ENCODE measurements around the gene DPY19L3. TPM values are rescaled to one million over a fixed set of nuclear protein-coding genes. Genes with fewer than 3 reads are reported as not detected.
"Not testable (repeated sequence)": the region's sequence is repeated elsewhere in the genome, so short reads cannot be mapped to it uniquely, and the experiment has no call there.

DPY19L3 gene
- total and polyA plus RNA-seq, 8 donors: 2.1 to 79.4 (median 24.9) TPM

- Histone ChIP-seq H3K4me3 (no peak overlapping the region), H3K27me3 (no peaks in the 10 kb centered on the region), H3K9me3 (peaks cover 0 to 12% (median 9%) of the 10 kb centered on the region in 4 donors), H3K27ac (no peak overlapping the region), H3K4me1 (no peaks in the 10 kb centered on the region), H3K36me3 (peaks cover 4 to 27% (median 26%) of the 10 kb centered on the region in 4 donors)
- TF ChIP-seq EP300 (IDR thresholded peaks at IDR 0.05) (no peak), CTCF (IDR thresholded peaks at IDR 0.05) (no peak), POLR2A (IDR thresholded peaks at IDR 0.05) (no peak), POLR2AphosphoS5 (IDR thresholded peaks at IDR 0.05) (no peak)
- intact Hi-C loops (cut with DNase I; ENCODE audit: low total_unique reads): no loop called here
- 71 to 88% (median 82%) methylated on average over 2 of the region's 2 CpGs for WGBS, 5 donors
- no peak for DNase-seq
Measured at GRCh38 chr19:32489971-32490370, 84.4 kb downstream of the DPY19L3 start.

- peaks cover 0 to 4% (median 0%) of the 10 kb centered on the region in 3 donors for H3K27me3 ChIP-seq
- DNase-seq: no peak
- WGBS, 5 donors: 76 to 80% (median 79%) methylated on average over 9 of the region's 9 CpGs
- intact Hi-C loops (cut with DNase I; ENCODE audit: low total_unique reads): no loop called here
- H3K4me1 ChIP-seq: no peaks in the 10 kb centered on the region
- no peaks in the 10 kb centered on the region for H3K36me3 ChIP-seq
- TF ChIP-seq EP300 (IDR thresholded peaks at IDR 0.05): no peak
- TF ChIP-seq CTCF (IDR thresholded peaks at IDR 0.05): no peak
- TF ChIP-seq POLR2AphosphoS5 (IDR thresholded peaks at IDR 0.05): no peak
- H3K4me3 ChIP-seq: no peak overlapping the region
- H3K27ac ChIP-seq: no peak overlapping the region
- H3K9me3 ChIP-seq: peaks cover 0 to 4% (median 0%) of the 10 kb centered on the region in 4 donors
Measured at GRCh38 chr19:32497391-32497790, 91.8 kb downstream of the DPY19L3 start.

DNA sequence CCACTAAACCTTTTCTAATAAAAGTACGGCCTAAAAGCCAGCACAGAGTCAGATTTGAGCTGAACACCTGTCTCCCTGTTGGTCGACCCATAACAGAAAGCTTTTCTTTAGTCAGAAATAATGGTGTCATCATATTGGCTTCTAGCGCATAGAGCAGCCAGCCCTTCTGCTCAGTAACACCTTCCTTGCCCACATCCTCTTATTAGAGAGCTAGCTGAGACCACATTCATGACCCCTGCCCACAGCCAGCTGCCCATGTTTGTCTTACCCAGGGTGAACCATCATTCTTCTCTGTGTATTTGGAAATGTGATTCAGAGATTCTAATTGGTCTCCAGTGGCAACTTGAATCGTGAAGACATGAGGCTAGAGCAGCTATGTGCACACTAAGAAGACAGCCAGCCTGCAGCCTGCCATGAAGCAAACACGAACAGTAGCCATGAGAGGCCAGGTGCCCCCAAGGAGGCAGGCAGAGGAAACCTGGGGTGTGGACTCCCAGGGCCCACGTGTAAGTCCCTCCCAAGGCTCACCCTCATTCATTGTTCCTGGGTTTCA is 93.2 kb downstream of the DPY19L3 start:
- intact Hi-C loops (cut with DNase I; ENCODE audit: low total_unique reads): no loop called here
- Histone ChIP-seq H3K4me1 (no peaks in the 10 kb centered on the region), H3K36me3 (no peaks in the 10 kb centered on the region), H3K9me3 (peaks cover 0 to 4% (median 0%) of the 10 kb centered on the region in 4 donors), H3K27me3 (peaks cover 0 to 4% (median 0%) of the 10 kb centered on the region in 3 donors), H3K4me3 (no peak overlapping the region), H3K27ac (no peak overlapping the region)
- 51 to 64% (median 57%) methylated on average over 6 of the region's 6 CpGs for WGBS, 5 donors
- DNase-seq: no peak
- no peak for TF ChIP-seq EP300 (IDR thresholded peaks at IDR 0.05)
- no peak for TF ChIP-seq POLR2AphosphoS5 (IDR thresholded peaks at IDR 0.05)
- no peak for TF ChIP-seq POLR2A (IDR thresholded peaks at IDR 0.05)
- TF ChIP-seq CTCF (IDR thresholded peaks at IDR 0.05): no peak

GRCh38 chr19:32512498-32512897 is 106.9 kb downstream of the DPY19L3 start:
- intact Hi-C loops (cut with DNase I; ENCODE audit: low total_unique reads); H3K36me3 ChIP-seq; H3K4me1 ChIP-seq; H3K27ac ChIP-seq; DNase-seq; H3K27me3 ChIP-seq; H3K4me3 ChIP-seq: not testable (repeated sequence)
- WGBS, 5 donors: 88 to 94% (median 88%) methylated on average over 3 to 4 of the region's 4 CpGs
- peaks cover 0 to 20% (median 2%) of the 10 kb centered on the region in 4 donors for H3K9me3 ChIP-seq

DNA sequence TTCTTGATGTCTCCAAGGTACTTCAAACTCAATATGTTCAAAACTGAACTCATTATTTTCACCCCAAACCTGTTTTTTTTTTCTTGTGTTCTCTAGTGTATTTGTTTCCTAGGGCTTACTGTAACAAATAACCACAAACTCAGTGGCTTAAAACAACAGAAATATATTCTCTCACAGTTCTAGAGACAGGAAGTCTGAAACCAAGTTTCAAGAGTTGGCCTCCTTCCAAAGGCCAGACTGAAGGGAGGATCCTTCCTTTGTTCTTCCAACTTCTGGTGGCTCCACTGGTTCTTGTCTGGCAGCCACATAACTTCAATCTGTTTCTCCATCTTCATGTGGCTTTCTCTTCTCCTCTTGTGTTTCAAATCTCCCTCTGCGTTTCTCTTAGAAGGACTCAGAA is 113.5 kb downstream of the DPY19L3 start:
- H3K27me3 ChIP-seq: peaks cover 0 to 5% (median 0%) of the 10 kb centered on the region in 3 donors
- H3K27ac ChIP-seq: no peak overlapping the region
- intact Hi-C loops (cut with DNase I; ENCODE audit: low total_unique reads): no loop called here
- 0 to 44% (median 0%) methylated on average over 1 of the region's 1 CpG for WGBS, 5 donors
- no peaks in the 10 kb centered on the region for H3K4me1 ChIP-seq
- no peaks in the 10 kb centered on the region for H3K36me3 ChIP-seq
- H3K4me3 ChIP-seq: no peak overlapping the region
- no peaks in the 10 kb centered on the region for H3K9me3 ChIP-seq
- TF ChIP-seq POLR2AphosphoS5 (IDR thresholded peaks at IDR 0.05) (no peak), POLR2A (IDR thresholded peaks at IDR 0.05) (no peak), CTCF (IDR thresholded peaks at IDR 0.05) (no peak), EP300 (IDR thresholded peaks at IDR 0.05) (no peak)
- peak in 1 of 2 donors; percentile 4 for DNase-seq
